Epithelial cell of proximal tubule (primary cell): ENCODE measurements around the gene AGT. TPM values are rescaled to one million over a fixed set of nuclear protein-coding genes. Genes with fewer than 3 reads are reported as not detected.

Experiments used
- DNase-seq: peaks from one replicate; pipeline ENCODE4 v3.0.0-alpha.2; 2011; ENCODE audit warnings: low read depth
- H3K4me3 ChIP-seq: 2 replicates; pipeline ENCODE4 v1.5.1; 2011; ENCODE audit warnings: low read depth, mild to moderate bottlenecking, low read length
- CTCF ChIP-seq: conservative IDR thresholded peaks from 2 replicates; pipeline ENCODE4 v1.5.1; 2012; ENCODE audit warnings: low read depth, mild to moderate bottlenecking, low read length
- total RNA-seq: library from RNA; depleted of rRNA; stranded (reverse); fragments of >200 nt; gene quantifications from 2 replicates; pipeline ENCODE4 v1.2.3, GENCODE V29; 2015

The AGT gene
- total RNA-seq, 1 donor from 2014 or later, result 3.2 TPM

- no peak for DNase-seq
- no peak for TF ChIP-seq CTCF
- H3K4me3 ChIP-seq, result no peak overlapping the region
Observed at GRCh38 chr1:230690101-230690500, 23.8 kb downstream of the AGT start.

DNA sequence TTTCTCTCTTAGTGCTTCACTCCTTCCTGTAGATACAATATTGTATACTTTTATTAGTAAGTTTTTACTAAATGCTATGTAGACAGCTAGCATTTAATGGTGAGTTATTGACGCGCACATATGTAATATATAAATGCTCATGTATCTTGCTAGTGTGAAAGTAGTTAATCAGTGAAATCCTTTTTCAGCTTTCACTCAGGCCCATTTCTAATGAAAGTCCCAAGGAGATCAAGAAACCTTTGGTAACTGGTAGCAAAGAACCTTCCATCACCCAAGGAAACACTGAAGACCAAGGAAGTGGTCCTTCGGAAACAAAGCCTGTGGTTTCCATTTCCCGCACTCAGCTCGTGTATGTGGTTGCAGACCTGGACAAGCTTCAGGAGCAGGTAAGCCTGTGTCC lies 27.2 kb downstream of the AGT start:
- no peak for TF ChIP-seq CTCF
- DNase-seq, result no peak
- no peak overlapping the region for H3K4me3 ChIP-seq

GRCh38 chr1:230684998-230685397 lies 28.9 kb downstream of the AGT start:
- DNase-seq, result no peak

GRCh38 chr1:230684146-230684545 lies 29.8 kb downstream of the AGT start:
- no peak for DNase-seq
- H3K4me3 ChIP-seq, result no peak overlapping the region
- no peak for TF ChIP-seq CTCF

More at GRCh38 chr1:230684998-230685397, 28.9 kb downstream of the AGT start:
- TF ChIP-seq CTCF, result no peak
- H3K4me3 ChIP-seq, result no peak overlapping the region

DNA sequence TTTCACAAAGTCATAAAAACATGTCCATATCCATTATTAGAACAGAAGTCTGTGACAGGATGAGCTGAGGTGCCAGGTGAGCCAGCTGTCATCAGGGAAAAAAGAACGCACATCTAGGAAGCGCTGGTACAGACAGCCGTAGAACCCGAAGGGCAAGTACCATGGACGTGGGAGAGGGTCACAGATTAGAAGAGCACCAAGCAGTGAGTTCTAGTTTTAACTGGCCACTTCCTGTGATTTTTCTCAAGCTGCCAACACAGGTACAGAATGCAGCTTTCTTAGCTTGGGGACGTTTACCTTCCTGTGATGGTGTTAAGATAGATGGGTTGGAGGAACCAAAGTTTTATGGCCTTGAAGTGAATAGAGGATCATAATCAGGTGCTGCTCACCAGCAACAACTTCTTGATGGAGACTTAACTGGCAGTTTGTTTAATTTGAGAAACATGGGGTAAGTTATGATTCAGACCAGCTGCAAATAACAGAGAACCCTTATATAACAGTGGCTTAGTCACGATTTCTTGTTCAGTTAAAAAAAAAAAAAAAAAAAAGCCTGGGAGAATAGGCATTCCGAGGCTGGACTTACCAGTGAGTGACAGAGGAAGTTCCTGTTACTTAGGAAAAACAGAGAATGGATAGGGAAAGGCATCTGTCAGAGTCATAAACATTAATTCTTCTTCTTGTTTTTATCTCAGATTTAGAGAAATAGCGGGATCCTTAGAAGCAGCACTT lies 30.9 kb downstream of the AGT start:
- no peak for DNase-seq
- H3K4me3 ChIP-seq, result no peak overlapping the region
- no peak for TF ChIP-seq CTCF

GRCh38 chr1:230682274-230682673 lies 31.6 kb downstream of the AGT start:
- no peak for TF ChIP-seq CTCF
- no peak overlapping the region for H3K4me3 ChIP-seq
- no peak for DNase-seq

DNA sequence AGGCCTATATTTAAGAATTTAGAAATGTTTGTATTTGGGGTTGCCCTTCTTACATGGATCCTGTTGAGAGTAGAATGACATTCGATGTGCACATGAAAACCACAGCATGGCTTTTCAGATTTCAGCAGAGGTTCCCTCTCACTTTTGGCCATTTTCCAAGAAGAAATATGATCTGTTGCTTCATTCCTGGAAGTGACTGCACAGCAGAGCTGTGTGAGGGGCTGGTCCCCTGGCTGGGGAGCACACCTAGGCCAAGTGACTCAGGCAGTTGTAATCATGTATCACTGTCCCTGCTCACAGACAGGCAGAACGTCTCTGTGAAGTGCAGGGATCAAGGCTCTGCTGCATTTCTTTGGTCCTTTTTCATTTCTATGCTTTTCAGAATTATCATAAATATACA lies 32.3 kb downstream of the AGT start:
- no peak overlapping the region for H3K4me3 ChIP-seq
- TF ChIP-seq CTCF, result no peak
- peak; percentile 44 for DNase-seq
